PC-3 (cell line): ENCODE results near the gene HOXC9. TPM values are rescaled to one million over a fixed set of nuclear protein-coding genes. Genes with fewer than 3 reads are reported as not detected.

Experiments used
- ATAC-seq: fragments of 200-7000 bp; cut with Tn5 transposase; 2 replicates; pipeline ENCODE4 v1.9.1; 2020; ENCODE audit warnings: mild to moderate bottlenecking, moderate library complexity
- BruUV-seq: library from RNA; stranded (reverse); fragments of 400-500 nt; replicated peaks from 2 replicates; lab custom pipeline; 2021; lab: Mats Ljungman, UMichigan
- CTCF ChIA-PET: fragments of 300-600 bp; sonication (Branson Sonifier 250); formaldehyde crosslinking; loops from one replicate; lab custom pipeline; 2022; ENCODE audit warnings: antibody characterized with exemption; lab: Charles Lee
- POLR2A ChIA-PET: fragments of 300-600 bp; sonication (Branson Sonifier 250); formaldehyde crosslinking; loops from one replicate; lab custom pipeline; 2022; ENCODE audit warnings: antibody characterized with exemption; ENCODE audit not compliant: unreplicated experiment; lab: Charles Lee
- DNase-seq: peaks from one replicate; pipeline ENCODE4 v3.0.0-alpha.2; 2015
- H2AFZ ChIP-seq: fragments of 300-600 bp; sonication (generic); 2 replicates; pipeline ENCODE4 v1.6.0; 2016; ENCODE audit warnings: antibody characterized with exemption, low read length
- H3F3A ChIP-seq: fragments of 300-600 bp; sonication (generic); one replicate; pipeline ENCODE4 v1.6.0; 2017; ENCODE audit warnings: antibody characterized with exemption, low read length, control low read depth, mild to moderate bottlenecking; ENCODE audit not compliant: unreplicated experiment
- H3K27ac ChIP-seq: fragments of 300-600 bp; sonication (generic); 2 replicates; pipeline ENCODE4 v1.5.1; 2016; ENCODE audit warnings: mild to moderate bottlenecking, low read length
- H3K27me3 ChIP-seq: fragments of 300-600 bp; sonication (generic); 2 replicates; pipeline ENCODE4 v1.6.1; 2016; ENCODE audit warnings: low read length, mixed read lengths
- H3K36me3 ChIP-seq: fragments of 300-600 bp; sonication (generic); 2 replicates; pipeline ENCODE4 v1.6.1; 2016; ENCODE audit warnings: low read depth, mixed run types, low read length, mixed read lengths
- H3K4me1 ChIP-seq: fragments of 300-600 bp; sonication (generic); 2 replicates; pipeline ENCODE4 v1.5.1; 2016; ENCODE audit warnings: low read length; ENCODE audit not compliant: insufficient read depth
- H3K4me2 ChIP-seq: fragments of 300-600 bp; sonication (generic); 2 replicates; pipeline ENCODE4 v1.6.0; 2016; ENCODE audit warnings: low read length
- H3K4me3 ChIP-seq: fragments of 300-600 bp; sonication (generic); 2 replicates; pipeline ENCODE4 v1.5.1; 2016; ENCODE audit warnings: mild to moderate bottlenecking, low read length, mixed read lengths
- H3K79me2 ChIP-seq: fragments of 300-600 bp; sonication (generic); 2 replicates; pipeline ENCODE4 v1.6.1; 2017; ENCODE audit warnings: low read length, mixed read lengths
- H3K9ac ChIP-seq: fragments of 300-600 bp; sonication (generic); 2 replicates; pipeline ENCODE4 v1.6.0; 2016; ENCODE audit warnings: mild to moderate bottlenecking, low read length
- H3K9me2 ChIP-seq: fragments of 300-600 bp; sonication (generic); replicated peaks from 2 replicates; pipeline ENCODE4 v1.6.1; 2016; ENCODE audit warnings: mixed run types, low read length, mixed read lengths
- H3K9me3 ChIP-seq: fragments of 300-600 bp; sonication (generic); 2 replicates; pipeline ENCODE4 v1.6.1; 2016; ENCODE audit warnings: low read length, mixed read lengths
- H4K20me1 ChIP-seq: fragments of 300-600 bp; sonication (generic); 2 replicates; pipeline ENCODE4 v1.6.1; 2016; ENCODE audit warnings: low read length, mixed read lengths
- CTCF ChIP-seq: fragments of 300-600 bp; sonication (generic); conservative IDR thresholded peaks from 2 replicates; pipeline ENCODE4 v1.5.1; 2017; ENCODE audit warnings: antibody characterized with exemption, low read depth, mild to moderate bottlenecking, low read length
- EZH2 ChIP-seq: fragments of 300-600 bp; sonication (generic); IDR thresholded peaks from one replicate; pipeline ENCODE4 v1.6.1; 2017; ENCODE audit warnings: antibody characterized with exemption, mild to moderate bottlenecking, low read length; ENCODE audit not compliant: unreplicated experiment
- EZH2phosphoT487 ChIP-seq: fragments of 300-600 bp; sonication (generic); IDR thresholded peaks from 2 replicates; pipeline ENCODE4 v1.6.1; 2018; ENCODE audit warnings: mild to moderate bottlenecking, antibody characterized with exemption, low read length, borderline replicate concordance
- intact Hi-C: fragments of 100-400 bp; cut with micrococcal nuclease; formaldehyde crosslinking; loops from 2 replicates; pipeline ENCODE4 v1.9.0; 2023
- total RNA-seq: library from RNA; depleted of rRNA; stranded (reverse); fragments of >200 nt; gene quantifications from 2 replicates; pipeline ENCODE4 v1.2.3, GENCODE V29; 2014

Gene HOXC9
- total RNA-seq, 1 experiment from 2014 or later: 1.5 TPM

DNA sequence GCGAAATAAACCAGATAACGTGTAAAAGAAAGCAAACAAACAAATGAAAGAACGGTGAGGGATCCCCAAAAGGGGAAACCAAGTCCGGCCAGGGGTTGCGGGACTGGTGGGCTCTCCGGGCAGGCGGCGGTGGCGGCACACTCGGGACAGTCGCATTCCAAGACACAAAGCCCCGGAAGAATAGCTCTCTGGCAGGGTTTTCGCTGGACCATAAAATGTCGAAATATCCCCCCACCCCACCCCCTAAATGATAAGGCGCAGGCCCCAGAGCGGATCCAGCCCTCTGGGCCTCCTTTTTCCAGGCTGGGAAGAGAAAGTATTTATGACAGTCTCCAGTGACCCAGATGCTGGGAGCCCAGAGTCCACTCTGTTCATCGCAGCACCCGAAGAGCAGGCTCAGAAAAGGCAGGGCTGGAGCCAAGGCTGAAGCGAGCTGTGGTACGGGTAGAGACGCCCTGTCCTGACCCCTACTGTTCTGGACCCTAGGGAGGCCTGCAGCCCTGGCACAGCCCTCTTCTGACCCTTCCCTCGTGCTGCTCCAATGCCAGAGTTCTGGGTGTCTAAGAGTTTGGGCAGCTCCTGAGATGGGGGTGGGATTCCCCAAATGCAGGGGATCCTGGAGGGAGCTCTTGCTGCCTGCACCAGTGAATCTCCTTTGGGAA lies 6.7 kb downstream of the HOXC9 start:
- no peaks in the 10 kb centered on the region for H3K9me3 ChIP-seq
- ChIA-PET CTCF (interaction anchor here (0.6 to 1.5 kb wide), 4 partner anchors 22 to 195 kb away, joined by 3 to 17 read pairs (median 7); partner anchors contain the start of gene HOXC10), POLR2A (interaction anchor here (0.5 kb wide), 1 partner anchor 185 kb away, joined by 14 read pairs; no protein-coding TSS in a partner anchor)
- BruUV-seq: no TSS peak
- peak overlapping the region; percentile 47; the same call in 1 of the 2 replicates for H3K4me3 ChIP-seq
- no peak for ATAC-seq
- no peaks in the 10 kb centered on the region for H3K36me3 ChIP-seq
- H3K27ac ChIP-seq: no peak overlapping the region
- TF ChIP-seq CTCF (no peak), EZH2phosphoT487 (no peak), EZH2 (no peak)
- no peaks in the 10 kb centered on the region for H3K9me2 ChIP-seq
- peaks cover 24% of the 10 kb centered on the region for H3K79me2 ChIP-seq
- no peaks in the 10 kb centered on the region for H3F3A ChIP-seq
- H3K27me3 ChIP-seq: no peaks in the 10 kb centered on the region
- H4K20me1 ChIP-seq: no peaks in the 10 kb centered on the region
- peak overlapping the region; percentile 63 for H2AFZ ChIP-seq
- peak overlapping the region; percentile 37 for H3K9ac ChIP-seq
- H3K4me1 ChIP-seq: peaks cover 32% of the 10 kb centered on the region
- DNase-seq: no peak
- intact Hi-C loops: loop anchor here (1.0 kb wide), 1 partner anchor 195 kb away; no protein-coding TSS in a partner anchor
- H3K4me2 ChIP-seq: peak overlapping the region; percentile 71

DNA sequence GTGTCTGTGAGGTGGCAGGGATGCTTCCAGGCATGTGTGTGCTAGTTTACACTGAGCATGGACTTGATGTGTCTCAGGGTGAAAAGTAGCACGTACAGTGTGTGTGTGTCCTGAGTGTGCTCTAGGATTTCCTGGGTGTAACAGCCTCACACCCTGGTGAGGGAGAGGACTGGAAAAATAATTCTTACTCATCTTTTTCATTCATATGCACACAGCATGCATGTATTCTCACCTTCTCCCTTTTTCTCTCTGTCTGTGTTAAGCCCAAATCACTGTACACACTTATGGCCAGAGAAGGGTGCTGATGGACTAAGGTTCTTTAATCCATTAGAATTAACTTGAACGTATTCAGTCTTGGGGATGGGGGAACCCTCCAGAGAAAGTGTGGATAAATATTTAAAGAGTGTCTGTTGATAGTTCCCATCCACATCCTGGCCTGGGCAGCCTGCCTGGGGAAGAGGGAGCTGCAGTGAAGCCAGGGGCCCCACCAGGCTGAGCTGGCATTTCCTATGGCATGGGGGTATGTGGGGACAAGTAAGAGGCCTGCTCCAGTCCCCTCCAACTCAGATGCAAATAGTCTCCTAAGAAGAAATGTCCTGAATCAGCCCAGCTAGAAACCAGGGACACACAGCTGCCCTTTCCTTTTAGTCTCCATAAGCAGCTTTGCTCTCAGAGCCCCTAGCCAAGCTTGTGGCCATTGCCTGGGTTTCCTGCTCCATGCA lies 7.7 kb downstream of the HOXC9 start:
- Histone ChIP-seq H3K4me2 (peak overlapping the region; percentile 47; the same call in 1 of the 2 replicates), H3K9me3 (no peaks in the 10 kb centered on the region), H3K9me2 (no peaks in the 10 kb centered on the region), H3F3A (no peaks in the 10 kb centered on the region), H3K36me3 (no peaks in the 10 kb centered on the region), H3K27me3 (no peaks in the 10 kb centered on the region), H3K4me1 (peaks cover 38% of the 10 kb centered on the region), H3K9ac (no peak overlapping the region), H3K4me3 (no peak overlapping the region), H3K79me2 (peaks cover 24% of the 10 kb centered on the region), H2AFZ (no peak overlapping the region), H4K20me1 (no peaks in the 10 kb centered on the region), H3K27ac (no peak overlapping the region)
- no peak for TF ChIP-seq CTCF
- no peak for TF ChIP-seq EZH2phosphoT487
- TF ChIP-seq EZH2: no peak
- intact Hi-C loops: no loop called here
- DNase-seq (no peak), ATAC-seq (no peak)
- CTCF ChIA-PET: interaction anchor here (0.6 to 1.1 kb wide), 2 partner anchors 10 to 194 kb away, joined by 3 read pairs; no protein-coding TSS in a partner anchor
- no TSS peak for BruUV-seq
- POLR2A ChIA-PET: interaction anchor here (0.5 kb wide), 1 partner anchor 184 kb away, joined by 14 read pairs; no protein-coding TSS in a partner anchor
